Activated CD4-positive, alpha-beta T cell treated with anti-CD3 and anti-CD28 coated beads, Interleukin-2, amount 50 U/mL, for 1 hour (primary cell): Measurements from ENCODE around the gene RAET1E.
"Not testable (repeated sequence)": the region's sequence is repeated elsewhere in the genome, so short reads cannot be mapped to it uniquely, and the experiment has no call there.

ENCODE experiments used
- DNase-seq: peaks from one replicate; pipeline ENCODE4 v3.0.0-alpha.2; 2020

The RAET1E gene

DNA sequence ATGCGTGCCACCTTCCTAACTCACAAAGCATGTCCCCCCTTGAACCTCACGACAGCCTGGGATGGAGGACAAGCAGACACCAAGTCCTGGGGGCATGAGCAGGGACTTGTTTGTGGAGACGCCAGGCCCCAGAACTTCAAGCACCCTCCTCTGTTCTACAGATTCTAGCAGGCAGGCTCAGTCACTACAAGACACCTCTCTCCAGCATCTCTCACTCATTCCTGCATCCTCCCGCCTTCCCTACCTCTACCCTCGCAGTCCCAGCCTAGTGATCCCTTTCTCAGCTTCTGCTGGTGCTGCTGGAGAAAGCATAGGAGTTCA, 37.4 kb downstream of the RAET1E start:
- DNase-seq = no peak

- no peak for DNase-seq
Measured at GRCh38 chr6:149859938-149860337, 38.0 kb downstream of the RAET1E start.

- DNase-seq = no peak
Measured at GRCh38 chr6:149859368-149859767, 38.5 kb downstream of the RAET1E start.

DNA sequence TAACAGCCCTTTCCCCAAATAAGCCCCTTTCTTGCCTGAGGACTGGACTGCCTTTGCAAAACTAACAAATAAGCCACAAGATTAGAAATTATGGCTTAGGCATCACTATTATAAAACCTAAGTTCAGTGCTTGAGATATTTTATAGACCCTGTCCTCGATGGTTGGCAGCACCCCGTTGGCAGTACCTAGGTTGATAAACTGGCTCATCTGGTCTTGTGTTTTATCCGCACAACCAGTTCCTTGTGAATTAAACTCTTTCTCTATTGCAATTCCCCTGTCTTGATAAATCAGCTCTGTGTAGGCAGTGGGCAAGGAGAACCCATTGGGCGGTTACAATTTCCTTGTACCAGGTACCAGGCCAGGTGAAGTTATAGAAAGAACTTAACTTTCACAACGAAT, 40.4 kb downstream of the RAET1E start:
- no peak for DNase-seq

DNA sequence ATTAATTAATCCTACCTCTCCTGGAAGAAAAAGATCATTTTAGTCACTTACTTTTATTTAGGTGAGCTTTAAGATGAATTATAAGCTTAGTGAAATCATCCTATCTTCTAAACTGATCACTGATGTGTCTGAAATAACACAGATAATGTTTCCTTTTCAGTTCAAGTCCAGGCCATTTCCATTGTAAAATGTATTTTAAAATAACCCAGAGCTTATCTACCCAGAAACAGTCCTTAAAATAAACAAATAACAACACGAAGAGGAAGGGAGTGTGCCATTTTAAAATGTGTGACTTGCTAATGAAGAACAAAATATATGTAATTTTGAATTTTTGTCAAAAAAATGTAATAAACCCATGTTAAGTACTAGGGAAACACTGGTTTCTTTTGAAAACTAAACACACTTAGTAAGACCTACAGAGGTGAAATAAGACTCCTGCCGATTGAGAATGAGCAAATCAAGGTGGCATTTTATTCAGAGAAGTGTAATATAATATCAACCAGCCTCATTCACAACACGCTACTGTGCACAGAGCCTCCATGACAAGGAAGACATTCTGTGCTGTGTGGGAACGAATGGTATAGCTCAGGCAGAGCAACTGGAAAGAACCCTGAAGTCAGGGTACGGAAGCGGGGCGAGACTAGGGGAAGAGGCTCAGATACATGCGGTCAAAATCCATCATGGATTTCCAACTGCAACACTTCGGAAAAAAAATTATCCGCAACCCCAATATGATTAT, 41.5 kb downstream of the RAET1E start:
- DNase-seq = no peak

- no peak for DNase-seq
Measured at GRCh38 chr6:149855741-149856140, 42.2 kb downstream of the RAET1E start.

GRCh38 chr6:149855040-149855654, 42.8 kb downstream of the RAET1E start:
- no peak for DNase-seq

DNA sequence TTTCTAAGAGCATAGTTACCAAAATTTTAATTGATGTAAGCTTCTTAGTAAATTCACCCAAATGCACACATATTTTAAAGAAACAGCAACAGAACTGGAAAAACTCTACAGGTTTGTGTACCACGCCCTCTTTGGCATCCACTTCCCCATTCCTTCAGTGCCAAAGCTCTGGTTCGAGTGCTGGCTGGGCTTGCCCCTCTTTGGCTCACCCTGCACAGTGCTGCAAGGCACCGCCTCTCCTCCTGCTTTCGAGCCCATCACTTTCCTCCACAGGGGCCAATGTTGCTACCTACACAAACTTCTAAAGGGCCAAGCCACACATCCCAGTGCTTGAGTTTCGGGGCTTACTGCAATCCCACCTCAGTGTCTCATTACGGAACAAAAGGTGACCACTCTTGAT, 43.4 kb downstream of the RAET1E start:
- no peak for DNase-seq

GRCh38 chr6:149854017-149854416, 43.9 kb downstream of the RAET1E start:
- DNase-seq = not testable (repeated sequence)

- DNase-seq = no peak
Measured at GRCh38 chr6:149852881-149853280, 45.0 kb downstream of the RAET1E start.

- no peak for DNase-seq
Measured at GRCh38 chr6:149852180-149852579, 45.7 kb downstream of the RAET1E start.

GRCh38 chr6:149851461-149852110, 46.3 kb downstream of the RAET1E start:
- no peak for DNase-seq

DNA sequence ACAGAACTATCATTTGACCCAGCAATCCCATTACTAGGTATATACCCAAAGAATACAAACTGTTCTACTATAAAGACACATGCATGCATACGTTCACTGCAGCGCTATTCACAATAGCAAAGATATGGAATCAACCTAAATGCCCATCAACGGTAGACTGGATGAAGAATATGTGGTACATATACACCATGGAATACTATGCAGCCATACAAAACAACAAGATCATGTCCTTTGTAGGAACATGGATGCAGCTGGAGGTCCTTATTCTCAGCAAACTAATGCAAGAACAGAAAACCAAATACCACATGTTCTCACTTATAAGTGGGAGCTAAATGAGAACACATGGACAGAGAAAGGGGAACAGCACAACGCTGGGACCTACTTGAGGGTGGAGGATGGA, 49.6 kb downstream of the RAET1E start:
- not testable (repeated sequence) for DNase-seq
